Type B pancreatic cell (in vitro differentiated cells): Measurements from ENCODE around the gene RPS6KL1. TPM values are rescaled to one million over a fixed set of nuclear protein-coding genes. Genes with fewer than 3 reads are reported as not detected.

Source experiments
- DNase-seq: peaks from one replicate; pipeline ENCODE4 v3.0.0; 2021; ENCODE audit warnings: mixed read lengths; ENCODE audit not compliant: unreplicated experiment; ENCODE audit errors: extremely low spot score
- H3K27ac Mint-ChIP-seq: 2 replicates; pipeline ENCODE4 v1.8.0; 2021; ENCODE audit warnings: mild to moderate bottlenecking, mixed read lengths
- H3K27me3 Mint-ChIP-seq: 2 replicates; pipeline ENCODE4 v1.8.0; 2021; ENCODE audit warnings: mixed read lengths
- H3K36me3 Mint-ChIP-seq: 2 replicates; pipeline ENCODE4 v1.8.0; 2021; ENCODE audit warnings: mixed read lengths
- H3K4me1 Mint-ChIP-seq: one replicate; pipeline ENCODE4 v1.8.0; 2021; ENCODE audit warnings: mixed read lengths; ENCODE audit not compliant: unreplicated experiment
- H3K4me3 Mint-ChIP-seq: 2 replicates; pipeline ENCODE4 v1.8.0; 2021; ENCODE audit warnings: mild to moderate bottlenecking, mixed read lengths
- H3K9me3 Mint-ChIP-seq: 2 replicates; pipeline ENCODE4 v1.8.0; 2021; ENCODE audit warnings: mixed read lengths
- CTCF ChIP-seq: fragments of 200-600 bp; sonication (generic); conservative IDR thresholded peaks from 2 replicates; pipeline ENCODE4 v1.5.0; 2021; ENCODE audit warnings: antibody characterized with exemption, mild to moderate bottlenecking
- total RNA-seq: library from RNA; stranded (reverse); gene quantifications from 2 replicates; pipeline ENCODE4 v1.2.1, GENCODE V29; 2021; ENCODE audit warnings: low replicate concordance

RPS6KL1 gene
- total RNA-seq, 1 donor from 2014 or later: 7.5 TPM

GRCh38 chr14:74963178-74963704, 40.2 kb upstream of the RPS6KL1 start:
- no peaks in the 10 kb centered on the region for H3K36me3 Mint-ChIP-seq
- no peak overlapping the region for H3K27ac Mint-ChIP-seq
- DNase-seq: no peak
- H3K4me1 Mint-ChIP-seq: peaks cover 36% of the 10 kb centered on the region
- H3K27me3 Mint-ChIP-seq: peaks cover 13% of the 10 kb centered on the region
- TF ChIP-seq CTCF: no peak
- H3K4me3 Mint-ChIP-seq: no peak overlapping the region
- no peaks in the 10 kb centered on the region for H3K9me3 Mint-ChIP-seq

GRCh38 chr14:74962493-74962892, 39.4 kb upstream of the RPS6KL1 start:
- Mint-ChIP-seq H3K4me3 (no peak overlapping the region), H3K27me3 (peaks cover 13% of the 10 kb centered on the region), H3K27ac (no peak overlapping the region), H3K36me3 (no peaks in the 10 kb centered on the region), H3K4me1 (peaks cover 36% of the 10 kb centered on the region), H3K9me3 (no peaks in the 10 kb centered on the region)
- TF ChIP-seq CTCF: no peak
- DNase-seq: no peak

- H3K27me3 Mint-ChIP-seq: peaks cover 10% of the 10 kb centered on the region
- H3K9me3 Mint-ChIP-seq: no peaks in the 10 kb centered on the region
- H3K36me3 Mint-ChIP-seq: no peaks in the 10 kb centered on the region
- H3K4me1 Mint-ChIP-seq: peaks cover 36% of the 10 kb centered on the region
- DNase-seq: no peak
- H3K27ac Mint-ChIP-seq: no peak overlapping the region
- no peak overlapping the region for H3K4me3 Mint-ChIP-seq
- no peak for TF ChIP-seq CTCF
Observed at GRCh38 chr14:74962046-74962445, 39.0 kb upstream of the RPS6KL1 start.

GRCh38 chr14:74961238-74961911, 38.3 kb upstream of the RPS6KL1 start:
- no peak for TF ChIP-seq CTCF
- H3K27ac Mint-ChIP-seq: no peak overlapping the region
- H3K27me3 Mint-ChIP-seq: peaks cover 12% of the 10 kb centered on the region
- no peaks in the 10 kb centered on the region for H3K9me3 Mint-ChIP-seq
- H3K36me3 Mint-ChIP-seq: no peaks in the 10 kb centered on the region
- peaks cover 36% of the 10 kb centered on the region for H3K4me1 Mint-ChIP-seq
- no peak for DNase-seq
- H3K4me3 Mint-ChIP-seq: no peak overlapping the region

- no peak for TF ChIP-seq CTCF
- Mint-ChIP-seq H3K36me3 (no peaks in the 10 kb centered on the region), H3K4me3 (no peak overlapping the region), H3K27me3 (peaks cover 14% of the 10 kb centered on the region), H3K4me1 (peaks cover 33% of the 10 kb centered on the region), H3K27ac (no peak overlapping the region), H3K9me3 (no peaks in the 10 kb centered on the region)
- DNase-seq: no peak
Observed at GRCh38 chr14:74960736-74961135, 37.7 kb upstream of the RPS6KL1 start.
